ENCODE measurements around the gene TRIM36. TPM values are rescaled to one million over a fixed set of nuclear protein-coding genes. Genes with fewer than 3 reads are reported as not detected.

TRIM36 gene
- total and polyA plus RNA-seq, 2 of the 8 experiments (the other 6 are each of a cell fraction or from before 2014, with no cell fraction given) = 8.5 to 14.1 TPM

DNA sequence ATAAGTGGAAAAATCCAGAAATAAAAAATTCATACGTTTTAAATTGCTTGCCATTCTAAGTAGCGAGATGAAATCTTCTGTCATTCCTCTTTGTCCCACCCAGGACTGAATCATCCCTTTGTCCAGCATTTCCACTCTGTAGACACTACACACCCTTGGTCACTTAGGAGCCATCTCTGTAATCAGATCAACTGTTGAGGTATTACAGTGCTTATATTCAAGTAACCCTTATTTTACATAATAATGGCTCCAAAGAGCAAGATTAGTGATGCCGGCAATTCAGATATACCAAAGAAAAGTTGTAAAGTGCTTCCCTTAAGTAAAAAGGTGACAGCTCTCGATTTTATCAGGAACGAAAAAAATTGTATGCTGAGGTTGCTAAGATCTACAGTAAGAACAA is 60.4 kb downstream of the TRIM36 start:
- Histone ChIP-seq H3K79me2 (ENCODE audit: control insufficient read depth in 1 of 2, insufficient read depth in 2 of 2, low read length in 2 of 2) (no peaks in the 10 kb centered on the region), H2AFZ (ENCODE audit: low read length) (no peak overlapping the region; the same call in 1 of the 2 replicates), H3K79me1 (ENCODE audit: low read depth, low read length) (no peaks in the 10 kb centered on the region), H2AK5ac (ENCODE audit: low read depth, low read length) (no peak overlapping the region), H3K9me3 (ENCODE audit: insufficient read depth in 2 of 2, low read depth in 1 of 2, low read length in 1 of 2) (no peaks in the 10 kb centered on the region), H3K4me3 (ENCODE audit: extremely low read depth in 1 of 4, insufficient read depth in 2 of 4, low read depth in 3 of 4, low read length in 4 of 4) (peak overlapping the region in 1 of 4 experiments; percentile 11; a peak in 1 of 8 replicates), H3K23me2 (ENCODE audit: low read depth, low read length) (no peaks in the 10 kb centered on the region), H3K36me3 (ENCODE audit: control insufficient read depth in 2 of 4, insufficient read depth in 4 of 4, low read length in 3 of 4) (no peaks in the 10 kb centered on the region), H2BK20ac (ENCODE audit: low read length) (no peak overlapping the region), H4K8ac (ENCODE audit: extremely low read depth, insufficient read depth, low read length) (no peak overlapping the region), H3K14ac (ENCODE audit: insufficient read length) (no peak overlapping the region), H3K4me1 (replicated peaks in 1 of 4; ENCODE audit: control insufficient read depth in 3 of 4, insufficient read depth in 4 of 4, low read length in 3 of 4) (peaks cover 0 to 9% (median 6%) of the 10 kb centered on the region in 4 experiments; a peak in 5 of 7 replicates), H3K4me2 (ENCODE audit: insufficient read depth in 1 of 2, low read depth in 2 of 2, low read length in 2 of 2) (peak overlapping the region; percentile 49 to 51; a peak in 2 of 4 replicates), H2BK15ac (ENCODE audit: low read length) (no peak overlapping the region), H4K91ac (replicated peaks; ENCODE audit: insufficient read length, low read length) (no peak overlapping the region), H3K27me3 (replicated peaks in 1 of 4; ENCODE audit: control insufficient read depth in 3 of 4, extremely low read depth in 1 of 4, insufficient read depth in 3 of 4, low read length in 3 of 4) (no peaks in the 10 kb centered on the region), H3K23ac (ENCODE audit: insufficient read length) (no peak overlapping the region), H2BK120ac (replicated peaks; ENCODE audit: low read depth, low read length) (no peak overlapping the region), H3K27ac (ENCODE audit: low read depth, low read length) (no peak overlapping the region), H4K20me1 (replicated peaks in 1 of 2; ENCODE audit: control insufficient read depth in 1 of 2, insufficient read depth in 2 of 2, low read length in 2 of 2) (no peaks in the 10 kb centered on the region), H3K18ac (ENCODE audit: extremely low read depth, low read length) (no peak overlapping the region), H3K4ac (replicated peaks; ENCODE audit: insufficient read length, low read depth, low read length) (no peak overlapping the region), H3K56ac (replicated peaks; ENCODE audit: insufficient read length, low read depth, low read length) (no peak overlapping the region), H2BK5ac (ENCODE audit: low read depth, low read length) (0 out of 2 replicates have a peak overlapping the region, but pooled peaks have one; percentile 76), H4K5ac (ENCODE audit: insufficient read length, low read depth, low read length) (no peak overlapping the region), H2BK12ac (ENCODE audit: low read depth, low read length) (no peak overlapping the region), H3K9ac (replicated peaks in 1 of 4; ENCODE audit: extremely low read depth in 1 of 4, low read depth in 3 of 4, low read length in 3 of 4) (peak overlapping the region in 1 of 4 experiments; percentile 2; a peak in 1 of 7 replicates)
- no peak for TF ChIP-seq TEAD4 (IDR thresholded peaks at IDR 0.05; ENCODE audit: low read depth, low read length)
- no peak for TF ChIP-seq POLR2A (IDR thresholded peaks at IDR 0.05; ENCODE audit: control extremely low read depth in 1 of 2, low read depth in 2 of 2, low read length in 2 of 2)
- TF ChIP-seq TAF7 (optimal IDR thresholded peaks at IDR 0.05; ENCODE audit: borderline replicate concordance, low read depth, low read length) = no peak
- no peak for TF ChIP-seq MAX (IDR thresholded peaks at IDR 0.05)
- TF ChIP-seq ATF2 (IDR thresholded peaks at IDR 0.05; ENCODE audit: low read length) = no peak
- TF ChIP-seq SP1 (IDR thresholded peaks at IDR 0.05; ENCODE audit: low read depth, low read length) = no peak
- no peak for TF ChIP-seq TBP (IDR thresholded peaks at IDR 0.05; ENCODE audit: low read depth, low read length)
- TF ChIP-seq EGR1 (IDR thresholded peaks at IDR 0.05; ENCODE audit: borderline replicate concordance, low read depth, low read length) = no peak
- no peak for TF ChIP-seq NRF1 (IDR thresholded peaks at IDR 0.05; ENCODE audit: low read depth, low read length)
- TF ChIP-seq SIN3A (conservative IDR thresholded peaks at IDR 0.05 in 1 of 2, IDR thresholded peaks at IDR 0.05 in 1 of 2; ENCODE audit: low read depth in 1 of 2, low read length in 2 of 2) = no peak
- no peak for TF ChIP-seq RBBP5 (IDR thresholded peaks at IDR 0.05; ENCODE audit: borderline replicate concordance, low read depth, low read length)
- FAIRE-seq (no peak), DNase-seq (ENCODE audit: low read depth in 1 of 2, low spot score in 2 of 2) (no peak)
- POLR2A ChIA-PET (ENCODE audit: partially characterized antibody) = no interaction called here
- CTCF ChIA-PET (ENCODE audit: partially characterized antibody) = interaction anchor here (1.2 kb wide), 1 partner anchor 11 kb away, joined by 8 read pairs; no protein-coding TSS in a partner anchor
- WGBS, 2 experiments (ENCODE audit: extremely low coverage in 1 of 2, insufficient coverage in 1 of 2, insufficient read length in 1 of 2, insufficient replicate concordance in 2 of 2, low coverage in 1 of 2, low lambda C conversion rate in 2 of 2, missing lambda C conversion rate in 1 of 2) = 69% methylated on average over 5 of the region's 5 CpGs; no CpG with 5 or more reads in 1 of the 2 experiments
